GM21737 (cell line): ENCODE measurements around the gene GSN.

Source experiments
- ATAC-seq: cut with Tn5 transposase; IDR thresholded peaks from one replicate; pipeline ENCODE4 v1.9.1; 2021; ENCODE audit warnings: mild to moderate bottlenecking, moderate library complexity; ENCODE audit not compliant: unreplicated experiment

The GSN gene

GRCh38 chr9:121322037-121322736 is 54.2 kb downstream of the GSN start:
- no peak for ATAC-seq

- no peak for ATAC-seq
Measured at GRCh38 chr9:121322737-121323448, 54.9 kb downstream of the GSN start.

GRCh38 chr9:121323449-121324151 is 55.6 kb downstream of the GSN start:
- ATAC-seq: no peak

GRCh38 chr9:121324316-121324715 is 56.4 kb downstream of the GSN start:
- ATAC-seq: no peak

- no peak for ATAC-seq
Measured at GRCh38 chr9:121324755-121325154, 56.8 kb downstream of the GSN start.

DNA sequence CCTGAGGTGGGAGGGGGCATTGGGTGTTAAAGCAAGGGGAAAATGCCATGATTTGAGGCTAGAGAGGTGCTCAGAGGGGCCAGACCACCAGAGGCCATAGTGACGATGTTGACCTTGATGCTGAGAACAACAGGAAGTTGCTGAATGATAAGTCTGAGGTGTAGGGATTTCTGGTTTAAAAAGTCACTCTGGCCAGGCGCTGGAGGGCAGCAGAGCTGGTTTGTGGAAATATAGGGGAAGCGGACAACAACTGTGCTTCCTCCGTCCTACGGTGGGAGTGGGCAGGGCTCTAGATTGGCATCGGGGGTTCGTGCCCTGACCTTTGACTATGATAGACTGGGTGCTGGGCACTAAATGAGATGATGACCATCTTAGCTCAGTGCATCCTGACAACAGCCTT is 57.4 kb downstream of the GSN start:
- ATAC-seq: no peak

GRCh38 chr9:121326130-121326838 is 58.3 kb downstream of the GSN start:
- no peak for ATAC-seq

DNA sequence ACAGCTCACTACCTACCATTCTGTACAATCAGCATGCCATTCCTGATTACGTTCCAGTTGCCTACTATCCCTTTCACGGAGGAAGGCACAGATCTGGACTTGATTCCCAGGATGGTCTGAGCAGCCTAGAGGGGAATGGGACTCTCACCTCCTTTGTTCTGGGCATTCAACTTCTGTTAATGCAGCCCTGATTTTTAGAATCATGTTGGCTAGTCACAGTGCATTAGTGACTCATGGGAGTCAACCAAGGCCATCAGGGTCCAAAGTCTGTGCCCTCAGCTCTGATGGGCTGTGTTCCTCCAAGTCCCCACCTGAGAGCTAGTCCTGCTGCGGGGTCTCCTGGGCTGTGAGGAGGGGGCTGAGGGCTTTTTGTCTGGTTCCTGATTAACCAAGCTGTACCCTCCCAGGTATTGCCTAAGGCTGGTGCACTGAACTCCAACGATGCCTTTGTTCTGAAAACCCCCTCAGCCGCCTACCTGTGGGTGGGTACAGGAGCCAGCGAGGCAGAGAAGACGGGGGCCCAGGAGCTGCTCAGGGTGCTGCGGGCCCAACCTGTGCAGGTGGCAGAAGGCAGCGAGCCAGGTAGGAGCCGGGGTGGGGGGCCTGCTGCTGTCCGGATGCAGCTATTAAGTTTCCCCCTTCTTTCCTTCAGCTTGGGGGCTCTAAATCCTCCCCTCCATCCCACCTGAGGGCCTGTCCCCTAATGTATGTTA is 59.1 kb downstream of the GSN start:
- ATAC-seq: no peak

DNA sequence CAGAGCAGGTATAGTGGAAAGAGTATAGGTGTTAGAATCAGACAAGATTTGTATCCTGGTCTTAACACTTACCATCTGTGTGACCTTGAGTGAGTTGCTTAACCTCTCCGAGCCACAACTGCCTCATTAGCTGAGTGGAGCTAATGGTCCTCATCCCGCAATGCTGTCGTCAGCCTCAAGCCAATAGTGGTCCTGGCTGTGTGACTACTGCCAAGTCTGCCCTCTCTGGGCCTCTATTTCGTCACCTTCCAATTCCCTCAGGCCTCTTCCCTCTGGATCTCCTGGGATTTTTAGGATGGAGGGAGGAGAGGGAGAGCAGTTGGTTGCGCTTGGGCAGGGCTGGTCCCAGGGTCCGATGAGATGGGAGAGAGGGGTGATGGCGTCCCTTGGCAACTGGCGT is 60.5 kb downstream of the GSN start:
- ATAC-seq: no peak

DNA sequence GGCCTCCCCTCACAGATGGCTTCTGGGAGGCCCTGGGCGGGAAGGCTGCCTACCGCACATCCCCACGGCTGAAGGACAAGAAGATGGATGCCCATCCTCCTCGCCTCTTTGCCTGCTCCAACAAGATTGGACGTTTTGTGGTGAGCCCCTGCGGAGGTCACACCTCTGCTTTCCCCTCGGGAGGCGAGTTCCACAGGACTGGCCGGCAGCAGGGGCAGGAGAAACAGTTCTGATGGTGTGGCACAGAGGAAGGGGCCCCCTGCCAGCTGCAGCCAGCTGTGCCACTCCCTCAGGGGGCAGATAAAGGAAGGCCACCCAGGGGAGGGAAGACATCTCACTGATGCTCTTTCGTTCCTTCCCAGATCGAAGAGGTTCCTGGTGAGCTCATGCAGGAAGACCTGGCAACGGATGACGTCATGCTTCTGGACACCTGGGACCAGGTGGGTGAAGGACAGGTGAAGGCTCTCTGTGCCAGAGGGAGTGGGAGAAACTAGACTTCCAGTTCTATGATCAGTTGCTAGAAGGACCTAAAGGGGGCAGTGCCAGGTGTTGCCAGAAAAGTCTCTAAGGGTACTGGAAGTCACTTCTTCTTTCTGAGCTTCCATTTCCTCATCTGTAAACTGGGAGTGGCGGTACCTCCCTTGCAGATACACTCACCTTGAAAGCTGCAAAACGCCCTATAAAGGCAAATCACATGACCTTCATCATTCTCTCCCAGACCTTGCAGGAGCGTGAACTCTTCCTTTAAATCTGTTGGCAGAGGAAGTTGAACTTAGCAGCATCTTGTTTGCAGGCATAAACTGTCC is 61.1 kb downstream of the GSN start:
- no peak for ATAC-seq

GRCh38 chr9:121331549-121331948 is 63.6 kb downstream of the GSN start:
- no peak for ATAC-seq

GRCh38 chr9:121331992-121332685 is 64.2 kb downstream of the GSN start:
- ATAC-seq: no peak

DNA sequence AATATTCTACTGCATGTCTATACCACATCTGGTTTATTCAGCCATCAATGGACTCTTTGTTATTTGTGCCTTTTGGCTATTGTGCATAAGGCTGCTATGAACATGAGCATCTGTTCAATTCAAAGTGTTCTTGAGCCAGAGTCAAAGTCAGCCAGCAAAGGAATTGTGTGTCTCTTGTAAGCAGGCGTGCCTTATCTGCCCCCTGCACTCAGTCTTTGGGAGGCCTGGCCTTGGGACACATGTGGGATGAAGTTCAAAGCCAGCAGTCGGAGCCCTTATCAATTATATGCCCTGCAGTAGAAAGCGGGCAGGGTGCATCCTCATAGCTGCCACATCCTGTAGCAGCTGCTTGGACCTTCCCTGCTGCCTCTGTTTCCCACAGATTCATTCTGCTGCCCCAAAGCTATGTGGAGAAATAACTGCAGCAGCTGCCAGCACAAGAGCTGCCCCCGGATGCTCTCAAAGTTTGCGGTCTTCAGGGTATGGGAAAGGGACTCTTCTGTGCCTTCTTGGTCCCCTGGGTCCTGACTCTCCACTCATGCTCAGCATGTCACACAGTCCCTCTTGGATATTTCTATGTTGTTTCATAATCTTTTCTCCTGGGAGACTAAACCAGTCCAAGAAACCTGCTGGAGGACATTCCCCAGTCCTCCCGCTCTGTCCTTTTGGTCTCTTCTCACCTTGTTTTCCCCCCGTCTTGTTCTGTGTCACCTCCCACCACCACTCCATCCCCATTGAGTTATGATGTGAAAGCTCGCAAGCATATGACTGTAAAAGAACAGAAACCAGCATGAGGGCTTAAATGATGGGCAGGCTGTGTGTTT is 66.2 kb downstream of the GSN start:
- ATAC-seq: no peak

- ATAC-seq: no peak
Measured at GRCh38 chr9:121336665-121337064, 68.7 kb downstream of the GSN start.

GRCh38 chr9:121339437-121339836 is 71.5 kb downstream of the GSN start:
- ATAC-seq: no peak

DNA sequence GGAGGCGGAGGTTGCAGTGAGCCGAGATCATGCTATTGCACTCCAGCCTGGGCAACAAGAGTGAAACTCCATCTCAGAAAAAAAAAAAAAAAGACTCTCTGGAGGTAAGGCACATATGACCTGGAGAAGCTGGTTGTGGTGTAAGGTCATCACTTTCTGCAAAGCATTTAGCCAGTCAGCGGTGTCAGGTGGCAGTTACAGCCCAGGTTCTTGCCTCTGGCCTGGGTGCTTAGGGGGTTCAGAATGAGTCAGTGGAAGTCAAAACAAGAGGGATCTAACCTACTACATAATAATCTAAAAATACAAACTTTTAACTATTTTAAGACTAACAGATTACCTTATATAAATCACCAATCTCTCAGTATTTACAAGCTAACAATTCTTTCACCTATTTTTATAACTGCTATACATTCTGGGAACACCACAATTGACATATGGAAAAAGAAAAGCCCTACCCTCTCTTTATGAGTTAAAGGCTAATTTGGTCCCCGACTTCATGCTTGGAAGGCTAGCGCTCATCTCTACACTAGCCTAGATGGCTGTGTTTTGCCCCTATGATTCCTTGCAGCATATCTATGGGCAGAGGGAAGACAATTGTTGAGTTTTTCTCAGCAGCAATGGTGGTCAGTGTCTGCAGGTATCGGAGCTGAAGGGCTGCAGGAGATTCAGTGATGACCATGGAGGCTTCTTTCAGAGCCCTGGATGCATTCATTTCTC is 72.9 kb downstream of the GSN start:
- ATAC-seq: no peak

- ATAC-seq: no peak
Measured at GRCh38 chr9:121344184-121344583, 76.2 kb downstream of the GSN start.

GRCh38 chr9:121345070-121345469 is 77.1 kb downstream of the GSN start:
- ATAC-seq: no peak
